GM12878 (cell line): ENCODE measurements around the gene GIMAP4. TPM values are rescaled to one million over a fixed set of nuclear protein-coding genes. Genes with fewer than 3 reads are reported as not detected.

Source experiments
- ATAC-seq: fragments of 200-7000 bp; cut with Tn5 transposase; 3 replicates; pipeline ENCODE4 v1.9.1; 2020; ENCODE audit warnings: mild to moderate bottlenecking, moderate library complexity
- BruUV-seq: library from RNA; stranded (reverse); fragments of 400-500 nt; replicated peaks from 2 replicates; lab custom pipeline; 2021; lab: Mats Ljungman, UMichigan
- CTCF ChIA-PET: fragments of 300-600 bp; sonication (Branson Sonifier 250); formaldehyde crosslinking; extraction: SDS; loops from one replicate; lab custom pipeline; 2021; ENCODE audit warnings: inconsistent platforms; lab: Yijun Ruan, JAX
- POLR2A ChIA-PET: fragments of 350-600 bp; formaldehyde crosslinking; extraction: SDS; loops from one replicate; lab custom pipeline; 2021; ENCODE audit warnings: inconsistent platforms; lab: Charles Lee
- RAD21 ChIA-PET: fragments of 300-600 bp; sonication (Branson Sonifier 250); formaldehyde crosslinking; loops from one replicate; lab custom pipeline; 2023; ENCODE audit warnings: antibody characterized with exemption; ENCODE audit not compliant: unreplicated experiment; lab: Charles Lee
- SMC1A ChIA-PET: fragments of 300-600 bp; sonication (Branson Sonifier 250); formaldehyde crosslinking; loops from one replicate; lab custom pipeline; 2023; ENCODE audit not compliant: unreplicated experiment, uncharacterized antibody; lab: Charles Lee
- DNase-seq: peaks from one replicate; pipeline ENCODE4 v3.0.0-alpha.2; 2011; ENCODE audit warnings: low read depth, low spot score
- FAIRE-seq: peaks from 3 replicates; lab custom pipeline; 2011; peaks lifted over from hg19 to GRCh38; lab: Jason Lieb, UNC
- H2AFZ ChIP-seq: 2 replicates; pipeline ENCODE4 v1.6.0; 2011; ENCODE audit warnings: low read depth, low read length, control low read depth; ENCODE audit not compliant: control insufficient read depth
- H3K27ac ChIP-seq: 2 replicates; pipeline ENCODE4 v1.5.1; 2011; ENCODE audit warnings: control low read depth; ENCODE audit not compliant: control insufficient read depth, insufficient read depth
- H3K27me3 ChIP-seq, 2 experiments: replicated peaks in 1 of 2; 2 replicates each; pipeline versions ENCODE4 v1.6.0 to v1.6.1; 2011; ENCODE audit warnings: low read length in 1 of 2; ENCODE audit not compliant: control insufficient read depth in 2 of 2, insufficient read depth in 2 of 2
- H3K36me3 ChIP-seq, 2 experiments: 2 replicates each; pipeline ENCODE4 v1.5.1; 2011; ENCODE audit warnings: low read length in 1 of 2; ENCODE audit not compliant: control insufficient read depth in 2 of 2, insufficient read depth in 2 of 2
- H3K4me1 ChIP-seq: 2 replicates; pipeline ENCODE4 v1.6.1; 2011; ENCODE audit warnings: mild to moderate bottlenecking, low read length, moderate library complexity, mixed read lengths; ENCODE audit not compliant: control insufficient read depth, insufficient read depth
- H3K4me2 ChIP-seq: 2 replicates; pipeline ENCODE4 v1.6.0; 2011; ENCODE audit warnings: control low read depth; ENCODE audit not compliant: control insufficient read depth, insufficient read depth
- H3K4me3 ChIP-seq: fragments of 200-600 bp; sonication (generic); 2 replicates; pipeline ENCODE4 v1.5.1; 2016
- H3K79me2 ChIP-seq: 2 replicates; pipeline ENCODE4 v1.6.0; 2011; ENCODE audit warnings: low read length; ENCODE audit not compliant: control insufficient read depth, insufficient read depth
- H3K9ac ChIP-seq: 2 replicates; pipeline ENCODE4 v1.8.0; 2011; ENCODE audit warnings: low read length, control low read depth, mixed read lengths; ENCODE audit not compliant: control insufficient read depth, insufficient read depth
- H3K9me3 ChIP-seq: replicated peaks from 3 replicates; pipeline ENCODE4 v1.5.1; 2011; ENCODE audit warnings: mild to moderate bottlenecking, low read length; ENCODE audit not compliant: control insufficient read depth, insufficient read depth
- H4K20me1 ChIP-seq: 2 replicates; pipeline ENCODE4 v1.6.0; 2011; ENCODE audit not compliant: control insufficient read depth, insufficient read depth
- E2F4 ChIP-seq: IDR thresholded peaks from 2 replicates; pipeline ENCODE4 v1.6.1; 2012; ENCODE audit warnings: low read depth, low read length, improper control_type of control experiment
- EP300 ChIP-seq, 2 experiments: fragments of 150-350 bp in 1 of 2; IDR thresholded peaks; 2 replicates each; pipeline ENCODE4 v1.6.1; 2011 to 2012; ENCODE audit warnings: low read depth in 2 of 2, low read length in 2 of 2, borderline replicate concordance in 1 of 2, improper control_type of control experiment in 1 of 2, inconsistent platforms in 1 of 2; ENCODE audit not compliant: control insufficient read depth in 1 of 2
- ETV6 ChIP-seq, 2 experiments: fragments of 450-650 bp in 1 of 2; IDR thresholded peaks in 1 of 2; conservative IDR thresholded peaks in 1 of 2; 2 replicates each; pipeline ENCODE4 v1.6.1; 2014; ENCODE audit warnings: antibody characterized with exemption in 1 of 2, borderline replicate concordance in 1 of 2, low read depth in 1 of 2, mild to moderate bottlenecking in 1 of 2, moderate library complexity in 1 of 2
- HDAC2 ChIP-seq: fragments of 200-600 bp; sonication (generic); IDR thresholded peaks from 2 replicates; pipeline ENCODE4 v1.6.1; 2017
- HDGF ChIP-seq: fragments of 450-650 bp; IDR thresholded peaks from 2 replicates; pipeline ENCODE4 v1.6.1; 2016; ENCODE audit warnings: antibody characterized with exemption
- JUNB ChIP-seq: IDR thresholded peaks from 2 replicates; pipeline ENCODE4 v1.6.1; 2016; ENCODE audit warnings: antibody characterized with exemption, mild to moderate bottlenecking
- NKRF ChIP-seq: fragments of 450-650 bp; conservative IDR thresholded peaks from 2 replicates; pipeline ENCODE4 v1.6.1; 2017; ENCODE audit warnings: mild to moderate bottlenecking, moderate library complexity
- NRF1 ChIP-seq: conservative IDR thresholded peaks from 2 replicates; pipeline ENCODE4 v1.6.1; 2011; ENCODE audit warnings: mild to moderate bottlenecking, low read depth, low read length, improper control_type of control experiment
- SMC3 ChIP-seq: IDR thresholded peaks from 2 replicates; pipeline ENCODE4 v1.6.1; 2011; ENCODE audit warnings: low read length, improper control_type of control experiment, borderline replicate concordance
- TCF7 ChIP-seq: IDR thresholded peaks from 2 replicates; pipeline ENCODE4 v1.6.1; 2014; ENCODE audit warnings: antibody characterized with exemption, borderline replicate concordance
- WGBS: methylation state at CpG from one replicate; pipeline ENCODE4 v1.1.6; 2016; ENCODE audit warnings: low lambda C conversion rate; ENCODE audit not compliant: insufficient replicate concordance, insufficient coverage; ENCODE audit errors: missing lambda C conversion rate; 5-methylcytosine and 5-hydroxymethylcytosine counted together
- in situ Hi-C: fragments of 300-500 bp; cut with MboI; formaldehyde crosslinking; loops from 9 replicates; pipeline ENCODE4 v1.14.3; 2018; ENCODE audit warnings: mixed read lengths
- intact Hi-C: fragments of 100-400 bp; cut with micrococcal nuclease; formaldehyde crosslinking; loops from one replicate; pipeline ENCODE4 v1.14.2; 2022; ENCODE audit not compliant: unreplicated experiment
- polyA plus RNA-seq, 11 experiments: library from polyadenylated mRNA; depleted of rRNA in 4 of 11; unstranded in 6 of 11; stranded (reverse) in 5 of 11; fragments of >200 nt; fragmentation: Nextera tagmentation in 4 of 11; fragmentation: Illumina TruSeq in 1 of 11; extraction: Ambion mirVana in 4 of 11; extraction: Trizol in 1 of 11; gene quantifications; 1 replicate in 1 of 11; 2 replicates in 10 of 11; pipeline versions ENCODE4 v1.2.1 to v1.2.3, GENCODE V29; 2011 to 2016; ENCODE audit warnings: inconsistent platforms in 2 of 11, missing spikeins in 2 of 11, low read depth in 1 of 11
- total RNA-seq, 4 experiments: library from RNA; depleted of rRNA in 3 of 4; stranded (reverse); fragments of >200 nt in 3 of 4; fragmentation: Illumina TruSeq in 1 of 4; extraction: Trizol in 1 of 4; gene quantifications; 2 replicates each; pipeline versions ENCODE4 v1.2.1 to v1.2.3, GENCODE V29; 2013 to 2021

Gene GIMAP4
- total and polyA plus RNA-seq, 10 of the 15 experiments (the other 5 are each of a cell fraction or from before 2014, with no cell fraction given) = 0.06 to 1.5 (median 0.32) TPM; not detected in 1

- CTCF ChIA-PET = no interaction called here
- in situ Hi-C loops = no loop called here
These were observed 45.7 kb downstream of the GIMAP4 start for GRCh38 chr7:150612925-150613324.

More at GRCh38 chr7:150612925-150613324, 45.7 kb downstream of the GIMAP4 start:
- ATAC-seq (no peak), DNase-seq (no peak), FAIRE-seq (no peak)
- H3K9ac ChIP-seq = no peak overlapping the region
- 59% methylated on average over 3 of the region's 3 CpGs for WGBS
- ChIA-PET POLR2A (no interaction called here), RAD21 (no interaction called here), SMC1A (no interaction called here)
- H3K27ac ChIP-seq = no peak overlapping the region
- no peaks in the 10 kb centered on the region for H3K79me2 ChIP-seq
- H2AFZ ChIP-seq = no peak overlapping the region
- H3K9me3 ChIP-seq = no peaks in the 10 kb centered on the region; the same call in 1 of the 3 replicates
- no TSS peak for BruUV-seq
- no peaks in the 10 kb centered on the region for H3K36me3 ChIP-seq
- no peak overlapping the region for H3K4me2 ChIP-seq
- no peak for TF ChIP-seq JUNB
- TF ChIP-seq SMC3 = no peak
- no peak for TF ChIP-seq HDGF
- no peak for TF ChIP-seq NRF1
- no peak for TF ChIP-seq TCF7
- TF ChIP-seq ETV6 (conservative IDR thresholded peaks at IDR 0.05 in 1 of 2, IDR thresholded peaks at IDR 0.05 in 1 of 2; ENCODE audit: borderline replicate concordance in 1 of 2, low read depth in 1 of 2) = no peak
- TF ChIP-seq EP300 (IDR thresholded peaks at IDR 0.05; ENCODE audit: borderline replicate concordance in 1 of 2, control insufficient read depth in 1 of 2, low read depth in 2 of 2, low read length in 2 of 2) = no peak
- TF ChIP-seq HDAC2 = no peak
- no peak for TF ChIP-seq NKRF
- no peak for TF ChIP-seq E2F4
- no peaks in the 10 kb centered on the region for H4K20me1 ChIP-seq
- H3K4me3 ChIP-seq = no peak overlapping the region
- intact Hi-C loops = no loop called here
- no peaks in the 10 kb centered on the region; the same call in 1 of the 2 replicates for H3K4me1 ChIP-seq
- H3K27me3 ChIP-seq = no peaks in the 10 kb centered on the region
